GM18502 (cell line): Measurements from ENCODE around the gene KIF25.

ENCODE experiments used
- ATAC-seq: cut with Tn5 transposase; IDR thresholded peaks from one replicate; pipeline ENCODE4 v1.9.1; 2021; ENCODE audit warnings: mild to moderate bottlenecking; ENCODE audit not compliant: unreplicated experiment, poor library complexity

Gene KIF25

GRCh38 chr6:168082860-168083513, 85.5 kb downstream of the KIF25 start:
- no peak for ATAC-seq

GRCh38 chr6:168083514-168083885, 86.0 kb downstream of the KIF25 start:
- no peak for ATAC-seq

GRCh38 chr6:168084465-168085160, 87.1 kb downstream of the KIF25 start:
- ATAC-seq, result no peak

- no peak for ATAC-seq
Observed at GRCh38 chr6:168086066-168086465, 88.6 kb downstream of the KIF25 start.

GRCh38 chr6:168086616-168087015, 89.1 kb downstream of the KIF25 start:
- ATAC-seq, result no peak

- ATAC-seq, result no peak
Observed at GRCh38 chr6:168087436-168088160, 90.1 kb downstream of the KIF25 start.

GRCh38 chr6:168088161-168089053, 90.9 kb downstream of the KIF25 start:
- no peak for ATAC-seq

- ATAC-seq, result no peak
Observed at GRCh38 chr6:168089186-168090063, 92.0 kb downstream of the KIF25 start.

- ATAC-seq, result no peak
Observed at GRCh38 chr6:168090064-168090690, 92.7 kb downstream of the KIF25 start.

GRCh38 chr6:168090706-168091105, 93.2 kb downstream of the KIF25 start:
- ATAC-seq, result no peak

GRCh38 chr6:168091381-168092264, 94.2 kb downstream of the KIF25 start:
- ATAC-seq, result no peak

GRCh38 chr6:168092541-168092940, 95.1 kb downstream of the KIF25 start:
- ATAC-seq, result no peak

GRCh38 chr6:168093071-168093505, 95.6 kb downstream of the KIF25 start:
- ATAC-seq, result no peak

GRCh38 chr6:168093634-168094033, 96.2 kb downstream of the KIF25 start:
- no peak for ATAC-seq
